Aorta (tissue), 5 donors: ENCODE measurements around the gene SLC2A14. TPM values are rescaled to one million over a fixed set of nuclear protein-coding genes. Genes with fewer than 3 reads are reported as not detected.
"Not testable (repeated sequence)": the region's sequence is repeated elsewhere in the genome, so short reads cannot be mapped to it uniquely, and the experiment has no call there.

Experiments used
- ATAC-seq: fragments of 200-7000 bp; cut with Tn5 transposase; one replicate; pipeline ENCODE4 v1.9.1; 2022; ENCODE audit warnings: moderate library complexity; ENCODE audit not compliant: low FRiP score
- DNase-seq, 2 donors: peaks; one replicate each; pipeline ENCODE4 v3.0.0-alpha.2; 2020
- H3K27ac ChIP-seq, 2 donors: one replicate each; pipeline ENCODE4 v1.5.1; 2013; ENCODE audit warnings: low read length in 2 of 2, mild to moderate bottlenecking in 2 of 2, moderate library complexity in 2 of 2, control low read depth in 1 of 2, inconsistent platforms in 1 of 2, low read depth in 1 of 2
- H3K27me3 ChIP-seq, 2 donors: one replicate each; pipeline ENCODE4 v1.6.1; 2013; ENCODE audit warnings: control low read depth in 1 of 2, low read length in 1 of 2, mild to moderate bottlenecking in 1 of 2, moderate library complexity in 1 of 2; ENCODE audit not compliant: insufficient read depth in 2 of 2, control insufficient read depth in 1 of 2
- H3K36me3 ChIP-seq, 2 donors: one replicate each; pipeline ENCODE4 v1.6.1; 2013; ENCODE audit warnings: control low read depth in 1 of 2, low read length in 1 of 2, mild to moderate bottlenecking in 1 of 2; ENCODE audit not compliant: insufficient read depth in 2 of 2, control insufficient read depth in 1 of 2
- H3K4me1 ChIP-seq, 2 donors: one replicate each; pipeline ENCODE4 v1.6.1; 2013; ENCODE audit warnings: low read length in 2 of 2, control low read depth in 1 of 2, mild to moderate bottlenecking in 1 of 2, moderate library complexity in 1 of 2; ENCODE audit not compliant: insufficient read depth in 2 of 2, control insufficient read depth in 1 of 2
- H3K4me3 ChIP-seq, 2 donors: one replicate each; pipeline ENCODE4 v1.5.1; 2013; ENCODE audit warnings: low read length in 2 of 2, control low read depth in 1 of 2, mild to moderate bottlenecking in 1 of 2
- H3K9me3 ChIP-seq: one replicate; pipeline ENCODE4 v1.6.1; 2013; ENCODE audit warnings: mild to moderate bottlenecking, low read length; ENCODE audit not compliant: control insufficient read depth
- WGBS, 2 donors: extraction: QIAGEN DNeasy Blood & Tissue Kit; methylation state at CpG; one replicate each; pipeline ENCODE4 v1.1.7; 2013; 5-methylcytosine and 5-hydroxymethylcytosine counted together
- intact Hi-C, 2 donors: fragments of 100-400 bp; cut with DNase I; formaldehyde crosslinking; loops; one replicate each; pipeline versions ENCODE4 v1.14.2 to v1.15.0; 2022
- polyA plus RNA-seq, 2 donors: library from polyadenylated mRNA; stranded (reverse); fragments of 200-250 nt; gene quantifications; one replicate each; pipeline ENCODE4 v1.2.3, GENCODE V29; 2013
- total RNA-seq, 2 donors: library from RNA; stranded (reverse); fragmentation: NEBNext Ultra II Directional; extraction: Animal tissue kit (Norgen Biotek cat#: 25700); gene quantifications; one replicate each; pipeline ENCODE4 v1.2.1, GENCODE V29; 2021
- donor health status: healthy with polysubstance abuse.
- donor health status: Bipolar disorder and iron deficiency.
- donor health status: DM: no; HTN: no; CAD: no.
- donor health status: DM: no; HTN: no; CAD: no.
- donor health status: DM: yes; HTN: yes; CAD: no.

The SLC2A14 gene
- total and polyA plus RNA-seq, 4 donors = 3.1 to 3.6 TPM; not detected in 2

- ATAC-seq, H3K4me1 ChIP-seq, intact Hi-C loops, H3K9me3 ChIP-seq, H3K27me3 ChIP-seq, DNase-seq, H3K36me3 ChIP-seq, H3K4me3 ChIP-seq, H3K27ac ChIP-seq: not testable (repeated sequence)
- WGBS, 2 donors = 73 to 74% methylated on average over 4 of the region's 4 CpGs
Measured at GRCh38 chr12:7906303-7906702, 33.6 kb upstream of the SLC2A14 start.

GRCh38 chr12:7905600-7906125, 32.9 kb upstream of the SLC2A14 start:
- H3K4me3 ChIP-seq, ATAC-seq, H3K4me1 ChIP-seq, intact Hi-C loops, H3K27ac ChIP-seq, H3K9me3 ChIP-seq, DNase-seq, H3K36me3 ChIP-seq, H3K27me3 ChIP-seq: not testable (repeated sequence)
- WGBS, 2 donors = 38 to 39% methylated on average over 2 of the region's 5 CpGs

GRCh38 chr12:7905071-7905470, 32.4 kb upstream of the SLC2A14 start:
- no peak for DNase-seq
- no peaks in the 10 kb centered on the region for H3K36me3 ChIP-seq
- no peaks in the 10 kb centered on the region for H3K9me3 ChIP-seq
- H3K27ac ChIP-seq = no peak overlapping the region
- WGBS, 2 donors = 4 to 5% methylated on average over 1 of the region's 1 CpG
- no peaks in the 10 kb centered on the region for H3K27me3 ChIP-seq
- intact Hi-C loops = no loop called here
- H3K4me3 ChIP-seq = no peak overlapping the region
- H3K4me1 ChIP-seq = no peaks in the 10 kb centered on the region
- no peak for ATAC-seq

DNA sequence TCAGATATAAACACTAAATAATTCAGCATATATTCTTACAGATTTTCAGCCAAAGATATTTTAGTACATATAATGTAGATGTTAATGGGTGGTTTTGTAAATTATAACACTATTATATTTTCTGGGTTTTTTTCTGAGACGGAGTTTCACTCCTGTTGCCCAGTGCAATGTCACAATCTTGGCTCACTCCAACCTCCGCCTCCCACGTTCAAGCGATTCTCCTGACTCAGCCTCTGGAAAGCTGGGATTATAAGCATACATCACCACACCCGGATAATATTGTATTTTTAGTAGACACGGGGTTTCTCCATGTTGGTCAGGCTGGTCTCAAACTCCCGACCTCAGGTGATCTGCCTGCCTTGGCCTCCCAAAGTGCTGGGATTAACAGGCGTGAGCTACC, 29.7 kb upstream of the SLC2A14 start:
- H3K27ac ChIP-seq, H3K27me3 ChIP-seq, H3K4me1 ChIP-seq, H3K4me3 ChIP-seq, intact Hi-C loops, H3K36me3 ChIP-seq, ATAC-seq, H3K9me3 ChIP-seq, DNase-seq: not testable (repeated sequence)
- WGBS, 2 donors = 78% methylated on average over 8 of the region's 8 CpGs

DNA sequence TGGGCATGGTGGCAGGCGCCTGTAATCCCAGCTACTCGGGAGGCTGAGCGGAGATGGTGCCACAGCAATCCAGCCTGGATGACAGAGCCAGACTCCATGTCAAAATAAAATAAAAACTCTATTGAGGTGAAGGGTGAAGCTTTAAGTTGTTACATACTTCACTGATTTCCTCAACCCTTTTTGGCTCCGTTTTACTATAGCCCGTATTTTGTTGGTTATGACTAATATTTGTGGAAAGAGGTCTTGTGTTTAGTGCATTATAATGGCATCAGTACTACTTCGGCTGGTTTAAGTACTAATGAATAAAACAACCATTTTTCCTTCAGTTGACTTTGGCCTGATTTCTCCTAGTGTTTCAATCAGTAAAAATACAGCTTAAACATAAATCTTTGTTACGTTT, 27.0 kb upstream of the SLC2A14 start:
- no peak for ATAC-seq
- Histone ChIP-seq H3K27ac (no peak overlapping the region), H3K4me3 (no peak overlapping the region), H3K27me3 (no peaks in the 10 kb centered on the region), H3K9me3 (no peaks in the 10 kb centered on the region), H3K36me3 (no peaks in the 10 kb centered on the region), H3K4me1 (no peaks in the 10 kb centered on the region)
- intact Hi-C loops = no loop called here
- no peak for DNase-seq
- WGBS, 2 donors = 52 to 60% methylated on average over 7 of the region's 7 CpGs

- ATAC-seq = not testable (repeated sequence)
Measured at GRCh38 chr12:7896726-7897125, 24.0 kb upstream of the SLC2A14 start.

GRCh38 chr12:7892186-7892980, 19.7 kb upstream of the SLC2A14 start:
- ATAC-seq = no peak
- WGBS, 2 donors = 69 to 72% methylated on average over 4 of the region's 4 CpGs
- no peak overlapping the region for H3K27ac ChIP-seq
- DNase-seq = no peak
- H3K4me3 ChIP-seq = no peak overlapping the region
- intact Hi-C loops = no loop called here
- no peaks in the 10 kb centered on the region for H3K9me3 ChIP-seq
- no peaks in the 10 kb centered on the region for H3K27me3 ChIP-seq
- H3K36me3 ChIP-seq = no peaks in the 10 kb centered on the region
- H3K4me1 ChIP-seq = no peaks in the 10 kb centered on the region

More at GRCh38 chr12:7896726-7897125, 24.0 kb upstream of the SLC2A14 start:
- H3K4me3 ChIP-seq, H3K36me3 ChIP-seq, H3K27me3 ChIP-seq, H3K9me3 ChIP-seq, H3K4me1 ChIP-seq, DNase-seq, H3K27ac ChIP-seq, intact Hi-C loops: not testable (repeated sequence)
- 83 to 84% methylated on average over 4 of the region's 4 CpGs for WGBS, 2 donors

DNA sequence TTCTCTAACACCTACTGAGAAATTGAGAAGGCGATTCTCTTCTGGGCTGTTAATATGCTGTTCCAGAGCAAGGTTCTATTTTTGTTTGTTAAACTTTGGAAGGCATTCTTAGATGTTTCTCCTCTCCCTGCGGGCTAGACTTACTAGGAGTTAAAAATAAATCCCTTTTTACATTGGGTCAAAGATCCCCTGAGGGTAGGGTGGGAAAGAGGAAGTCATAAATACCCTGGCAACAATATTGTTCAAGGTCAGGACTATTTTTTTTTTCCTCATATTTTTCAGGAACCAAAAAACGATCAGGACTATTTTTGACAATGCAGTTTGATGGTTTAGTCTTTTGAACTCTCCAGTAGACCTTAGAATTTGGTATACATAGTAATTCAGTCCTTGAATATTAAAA, 12.0 kb upstream of the SLC2A14 start:
- H3K9me3 ChIP-seq = no peaks in the 10 kb centered on the region
- no peaks in the 10 kb centered on the region for H3K36me3 ChIP-seq
- no peak for ATAC-seq
- H3K27ac ChIP-seq = no peak overlapping the region
- no peak overlapping the region for H3K4me3 ChIP-seq
- DNase-seq = no peak
- WGBS, 2 donors = 0 to 8% methylated on average over 3 of the region's 3 CpGs
- intact Hi-C loops = no loop called here
- peaks cover 0 to 3% of the 10 kb centered on the region in 2 donors for H3K4me1 ChIP-seq
- H3K27me3 ChIP-seq = no peaks in the 10 kb centered on the region

GRCh38 chr12:7881736-7882120, 9.0 kb upstream of the SLC2A14 start:
- DNase-seq = not testable (repeated sequence)

More at GRCh38 chr12:7881736-7882120, 9.0 kb upstream of the SLC2A14 start:
- intact Hi-C loops, H3K9me3 ChIP-seq, ATAC-seq, H3K4me3 ChIP-seq, H3K4me1 ChIP-seq, H3K36me3 ChIP-seq, H3K27me3 ChIP-seq, H3K27ac ChIP-seq: not testable (repeated sequence)
- WGBS, 2 donors = 69 to 72% methylated on average over 4 of the region's 4 CpGs
